SK-N-MC (cell line): ENCODE measurements around the gene DMGDH.

Experiments used
- EZH2 ChIP-seq: fragments of 200-600 bp; sonication (generic); IDR thresholded peaks from one replicate; pipeline ENCODE4 v1.6.1; 2017; ENCODE audit warnings: antibody characterized with exemption
- FOXP2 ChIP-seq: optimal IDR thresholded peaks from 2 replicates; pipeline ENCODE3; 2011; ENCODE audit warnings: mild to moderate bottlenecking, moderate library complexity; ENCODE audit not compliant: insufficient read depth; ENCODE audit errors: extremely low read length, control extremely low read depth
- POLR2AphosphoS5 ChIP-seq: IDR thresholded peaks from 2 replicates; pipeline ENCODE4 v1.6.1; 2012; ENCODE audit warnings: mild to moderate bottlenecking, low read depth, low read length, borderline replicate concordance

DNA sequence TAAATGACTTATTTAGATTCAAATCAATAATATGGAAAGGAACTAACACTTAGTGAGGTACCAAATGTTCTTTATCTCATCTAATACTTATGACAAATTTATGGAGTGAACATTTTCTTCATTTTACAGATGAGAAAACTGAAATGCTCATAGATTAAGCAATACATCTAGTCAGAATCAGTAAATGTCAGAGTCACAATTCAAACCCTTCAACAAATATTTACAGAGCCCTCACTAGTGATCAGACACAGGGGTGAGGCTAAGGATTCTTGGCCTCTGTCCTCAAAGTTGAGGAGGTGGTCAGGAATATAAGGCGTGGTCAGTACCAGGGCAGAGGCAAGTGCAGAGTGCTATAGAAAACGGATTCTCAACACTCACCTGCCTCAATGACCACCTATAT, 54.8 kb downstream of the DMGDH start:
- TF ChIP-seq EZH2 = no peak
- no peak for TF ChIP-seq FOXP2
- no peak for TF ChIP-seq POLR2AphosphoS5
